ENCODE data around the gene C4BPB. TPM values are rescaled to one million over a fixed set of nuclear protein-coding genes. Genes with fewer than 3 reads are reported as not detected.

The C4BPB gene
- total RNA-seq, result not detected in 2 replicates

GRCh38 chr1:207088701-207089626 is at the start of gene C4BPB:
C4BPB (plus strand) TSS chr1:207088860; CDS start chr1:207089532, 672 bp downstream.

GRCh38 chr1:207051191-207051943 is 37.3 kb upstream of the C4BPB start, which contains the start of gene YOD1:
YOD1 (minus strand) TSS chr1:207051208; CDS start chr1:207051030, 178 bp downstream.

DNA sequence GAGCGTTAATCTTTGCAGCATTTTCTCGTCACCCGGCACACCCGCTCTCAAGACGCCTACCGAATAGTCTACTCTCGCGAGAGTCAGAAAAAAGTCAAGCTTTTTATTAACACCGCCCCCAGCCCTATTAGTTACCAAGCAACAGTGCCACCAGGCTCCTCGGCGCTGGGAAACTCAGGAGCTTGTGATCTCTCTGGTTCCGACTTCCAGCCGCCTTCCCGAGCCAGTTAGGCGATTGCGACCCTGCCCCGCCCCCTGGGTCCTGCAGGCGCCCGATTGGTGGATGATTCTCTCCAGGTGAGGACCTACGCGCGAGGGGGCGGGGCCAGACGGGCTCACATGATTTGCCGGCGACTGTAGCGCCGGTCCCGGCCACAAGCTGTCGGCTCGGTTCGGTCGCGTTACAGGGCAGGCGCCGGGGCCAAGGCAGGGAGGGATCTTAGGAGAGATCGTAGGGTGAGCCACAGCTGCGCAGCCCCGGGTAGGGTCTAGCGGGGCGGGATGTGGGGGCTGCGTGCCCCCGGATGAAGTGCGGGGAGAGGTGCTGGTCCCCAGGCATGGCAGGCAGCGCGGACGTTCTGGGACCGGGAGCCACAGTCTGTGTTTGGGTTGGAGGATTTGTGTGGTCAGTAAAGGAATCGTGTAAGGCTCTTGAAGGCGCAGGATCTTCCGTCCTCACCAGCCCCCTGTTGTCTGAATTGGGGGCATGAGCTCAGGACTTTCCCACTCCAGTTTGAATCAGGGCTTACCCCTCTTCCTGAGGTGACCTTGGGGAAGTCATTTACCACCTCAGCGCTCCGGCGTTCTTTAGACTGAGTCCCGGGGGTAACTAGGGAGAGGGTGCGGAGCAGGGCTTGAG is 35.5 kb upstream of the C4BPB start, which contains the start of gene PFKFB2:
Gene PFKFB2, plus strand, starts transcription at position 365 of the 859 bp plus-strand sequence. CDS start 1,443 bp downstream, outside the sequence.

GRCh38 chr1:207103892-207104373 is 15.3 kb downstream of the C4BPB start, which contains the start of gene C4BPA:
C4BPA (plus strand) TSS chr1:207104233; CDS start chr1:207113026, 8,793 bp downstream.

Other genes with a start within 250 kb of the C4BPB start
- 0.12 TPM in 1 of 2 replicates, not detected in the other for gene IL20, start 223.2 kb upstream of the C4BPB start, total RNA-seq
- gene IL24, start 191.4 kb upstream of the C4BPB start, total RNA-seq, result 2.9 and 3.1 TPM in 2 replicates
- 0.11 and 0.37 TPM in 2 replicates for gene FCMR, start 166.9 kb upstream of the C4BPB start, total RNA-seq
- gene PIGR, start 142.4 kb upstream of the C4BPB start, total RNA-seq, result not detected in 2 replicates
- not detected in 2 replicates for gene FCAMR, start 118.4 kb upstream of the C4BPB start, total RNA-seq
- under 0.01 TPM in 2 replicates for gene C1orf116, start 56.1 kb upstream of the C4BPB start, total RNA-seq
- 9.1 and 10.5 TPM in 2 replicates for gene YOD1, start 37.7 kb upstream of the C4BPB start, total RNA-seq
- 5.6 and 11.0 TPM in 2 replicates for gene PFKFB2, start 35.6 kb upstream of the C4BPB start, total RNA-seq
- not detected in 2 replicates for gene C4BPA, start 15.4 kb downstream of the C4BPB start, total RNA-seq
- gene CD55, start 232.8 kb downstream of the C4BPB start, total RNA-seq, result 28.0 and 41.2 TPM in 2 replicates